WTC11 (cell line): ENCODE results near the gene BICC1. TPM values are rescaled to one million over a fixed set of nuclear protein-coding genes. Genes with fewer than 3 reads are reported as not detected.

ENCODE experiments used
- ATAC-seq: fragments of 200-7000 bp; cut with Tn5 transposase; 2 replicates; pipeline ENCODE4 v1.10.0; 2021; ENCODE audit warnings: mild to moderate bottlenecking, moderate library complexity
- CTCF ChIA-PET: fragments of 300-600 bp; sonication (Branson Sonifier 250); formaldehyde crosslinking; loops from one replicate; lab custom pipeline; 2021; ENCODE audit warnings: antibody characterized with exemption; lab: Charles Lee
- POLR2A ChIA-PET: fragments of 350-600 bp; sonication (Branson Sonifier 250); formaldehyde crosslinking; loops from one replicate; lab custom pipeline; 2021; ENCODE audit warnings: antibody characterized with exemption; lab: Charles Lee
- DNase-seq: peaks from one replicate; pipeline ENCODE4 v3.0.0; 2021; ENCODE audit warnings: low spot score
- H3K27ac Mint-ChIP-seq: 2 replicates; pipeline ENCODE4 v1.8.0; 2021; ENCODE audit warnings: mixed read lengths
- H3K27me3 Mint-ChIP-seq: 2 replicates; pipeline ENCODE4 v1.8.0; 2021; ENCODE audit warnings: low read depth, mild to moderate bottlenecking, moderate library complexity, mixed read lengths
- H3K36me3 Mint-ChIP-seq: 2 replicates; pipeline ENCODE4 v1.8.0; 2021; ENCODE audit warnings: mixed read lengths
- H3K4me1 Mint-ChIP-seq: 2 replicates; pipeline ENCODE4 v1.8.0; 2022; ENCODE audit warnings: mixed read lengths
- H3K4me3 Mint-ChIP-seq: 2 replicates; pipeline ENCODE4 v1.8.0; 2021; ENCODE audit warnings: mild to moderate bottlenecking, moderate library complexity, mixed read lengths
- H3K9me3 Mint-ChIP-seq: 2 replicates; pipeline ENCODE4 v1.8.0; 2021; ENCODE audit warnings: mixed read lengths
- GRHL2 ChIP-seq: fragments of 250-450 bp; sonication (Bioruptor Pico); IDR thresholded peaks from 2 replicates; pipeline ENCODE4 v1.8.0; 2022; ENCODE audit warnings: mild to moderate bottlenecking, moderate library complexity; ENCODE audit not compliant: insufficient replicate concordance, severe bottlenecking
- JAZF1 ChIP-seq: fragments of 250-450 bp; sonication (Bioruptor Pico); IDR thresholded peaks from 2 replicates; pipeline ENCODE4 v1.9.0; 2021; ENCODE audit warnings: moderate library complexity, mild to moderate bottlenecking, inconsistent platforms
- KAT7 ChIP-seq: sonication (generic); formaldehyde crosslinking; IDR thresholded peaks from 2 replicates; pipeline ENCODE4 v1.8.1; 2023; ENCODE audit warnings: missing genetic modification reagents, mild to moderate bottlenecking, borderline replicate concordance
- MXD4 ChIP-seq: fragments of 250-450 bp; sonication (Bioruptor Pico); IDR thresholded peaks from 2 replicates; pipeline ENCODE4 v1.8.0; 2021; ENCODE audit warnings: mild to moderate bottlenecking, moderate library complexity, borderline replicate concordance
- NR1H2 ChIP-seq: sonication (generic); formaldehyde crosslinking; IDR thresholded peaks from 2 replicates; pipeline ENCODE4 v1.9.0; 2021; ENCODE audit warnings: mild to moderate bottlenecking, moderate library complexity, missing genetic modification reagents
- NR2C2 ChIP-seq: sonication (generic); formaldehyde crosslinking; IDR thresholded peaks from 2 replicates; pipeline ENCODE4 v1.8.0; 2022; ENCODE audit warnings: mild to moderate bottlenecking, missing genetic modification reagents
- TEAD1 ChIP-seq: sonication (generic); formaldehyde crosslinking; IDR thresholded peaks from 2 replicates; pipeline ENCODE4 v1.8.0; 2022; ENCODE audit warnings: mild to moderate bottlenecking, missing genetic modification reagents
- TEAD4 ChIP-seq: sonication (generic); formaldehyde crosslinking; IDR thresholded peaks from 2 replicates; pipeline ENCODE4 v1.8.0; 2022; ENCODE audit warnings: mild to moderate bottlenecking, missing genetic modification reagents
- TP53 ChIP-seq: sonication (generic); formaldehyde crosslinking; IDR thresholded peaks from 2 replicates; pipeline ENCODE4 v1.8.1; 2023; ENCODE audit warnings: mild to moderate bottlenecking, missing genetic modification reagents
- ZNF121 ChIP-seq: sonication (generic); formaldehyde crosslinking; IDR thresholded peaks from 2 replicates; pipeline ENCODE4 v1.8.0; 2023; ENCODE audit warnings: missing genetic modification reagents
- ZNF317 ChIP-seq: sonication (generic); formaldehyde crosslinking; IDR thresholded peaks from 2 replicates; pipeline ENCODE4 v1.8.1; 2023; ENCODE audit warnings: low read depth, mild to moderate bottlenecking, moderate library complexity, missing genetic modification reagents, borderline replicate concordance
- total RNA-seq: library from RNA; stranded (reverse); gene quantifications from 3 replicates; pipeline ENCODE4 v1.2.3, GENCODE V29; 2021
- TF ChIP-seq, protein P1 (sequence below): fragments of 250-450 bp; sonication (Bioruptor Pico); IDR thresholded peaks from 2 replicates; pipeline ENCODE4 v1.9.0; 2021; ENCODE audit warnings: mild to moderate bottlenecking
- TF ChIP-seq, protein P2 (sequence below): sonication (generic); formaldehyde crosslinking; IDR thresholded peaks from 2 replicates; pipeline ENCODE4 v1.8.0; 2023; ENCODE audit warnings: missing genetic modification reagents, mild to moderate bottlenecking, borderline replicate concordance
- TF ChIP-seq, protein P3 (sequence below): sonication (generic); formaldehyde crosslinking; IDR thresholded peaks from 2 replicates; pipeline ENCODE4 v1.8.1; 2023; ENCODE audit warnings: mild to moderate bottlenecking, moderate library complexity, missing genetic modification reagents
- TF ChIP-seq, protein P4 (sequence below): fragments of 250-450 bp; sonication (Bioruptor Pico); conservative IDR thresholded peaks from 2 replicates; pipeline ENCODE4 v1.9.0; 2021; ENCODE audit warnings: mild to moderate bottlenecking
- TF ChIP-seq, protein P5 (sequence below): sonication (generic); formaldehyde crosslinking; IDR thresholded peaks from 2 replicates; pipeline ENCODE4 v1.8.1; 2023; ENCODE audit warnings: mild to moderate bottlenecking, missing genetic modification reagents
- TF ChIP-seq, protein P6 (sequence below): sonication (generic); formaldehyde crosslinking; IDR thresholded peaks from 2 replicates; pipeline ENCODE4 v1.8.1; 2022; ENCODE audit warnings: mild to moderate bottlenecking, moderate library complexity, missing genetic modification reagents
- TF ChIP-seq, protein P7 (sequence below): sonication (generic); formaldehyde crosslinking; IDR thresholded peaks from 2 replicates; pipeline ENCODE4 v1.8.0; 2022; ENCODE audit warnings: mild to moderate bottlenecking, missing genetic modification reagents

Gene BICC1
- total RNA-seq, 1 experiment from 2014 or later, result 0.61 TPM

DNA sequence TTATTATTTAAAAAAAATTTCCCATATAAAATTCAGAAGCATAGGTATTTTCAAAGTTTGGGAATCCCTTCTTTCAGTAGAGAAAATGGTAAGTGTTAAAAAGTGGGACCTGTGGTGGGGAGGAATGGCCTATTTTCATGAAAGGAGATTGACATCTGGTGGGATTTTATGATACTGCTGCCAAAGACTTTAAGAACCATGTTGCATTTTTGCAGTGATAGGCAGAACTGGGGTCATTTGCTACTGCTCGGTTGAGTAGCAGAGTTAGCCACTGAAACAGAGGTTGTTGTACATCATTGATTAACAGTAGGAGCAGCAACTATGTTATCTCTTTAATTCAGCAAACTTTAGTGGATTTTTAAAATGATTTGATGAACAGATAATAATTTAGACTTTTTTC lies 4.4 kb downstream of the BICC1 start:
- no peak for DNase-seq
- ChIA-PET POLR2A (no interaction called here), CTCF (no interaction called here)
- Mint-ChIP-seq H3K27ac (no peak overlapping the region), H3K27me3 (peaks cover 23% of the 10 kb centered on the region), H3K4me1 (peaks cover 11% of the 10 kb centered on the region), H3K4me3 (no peak overlapping the region), H3K9me3 (no peaks in the 10 kb centered on the region), H3K36me3 (no peaks in the 10 kb centered on the region)
- TF ChIP-seq, protein P1, sequence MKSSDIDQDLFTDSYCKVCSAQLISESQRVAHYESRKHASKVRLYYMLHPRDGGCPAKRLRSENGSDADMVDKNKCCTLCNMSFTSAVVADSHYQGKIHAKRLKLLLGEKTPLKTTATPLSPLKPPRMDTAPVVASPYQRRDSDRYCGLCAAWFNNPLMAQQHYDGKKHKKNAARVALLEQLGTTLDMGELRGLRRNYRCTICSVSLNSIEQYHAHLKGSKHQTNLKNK (CRISPR knock-in tag), result no peak
- TF ChIP-seq ZNF121 (CRISPR knock-in tag), result no peak
- no peak for TF ChIP-seq NR1H2 (CRISPR knock-in tag)
- TF ChIP-seq, protein P2, sequence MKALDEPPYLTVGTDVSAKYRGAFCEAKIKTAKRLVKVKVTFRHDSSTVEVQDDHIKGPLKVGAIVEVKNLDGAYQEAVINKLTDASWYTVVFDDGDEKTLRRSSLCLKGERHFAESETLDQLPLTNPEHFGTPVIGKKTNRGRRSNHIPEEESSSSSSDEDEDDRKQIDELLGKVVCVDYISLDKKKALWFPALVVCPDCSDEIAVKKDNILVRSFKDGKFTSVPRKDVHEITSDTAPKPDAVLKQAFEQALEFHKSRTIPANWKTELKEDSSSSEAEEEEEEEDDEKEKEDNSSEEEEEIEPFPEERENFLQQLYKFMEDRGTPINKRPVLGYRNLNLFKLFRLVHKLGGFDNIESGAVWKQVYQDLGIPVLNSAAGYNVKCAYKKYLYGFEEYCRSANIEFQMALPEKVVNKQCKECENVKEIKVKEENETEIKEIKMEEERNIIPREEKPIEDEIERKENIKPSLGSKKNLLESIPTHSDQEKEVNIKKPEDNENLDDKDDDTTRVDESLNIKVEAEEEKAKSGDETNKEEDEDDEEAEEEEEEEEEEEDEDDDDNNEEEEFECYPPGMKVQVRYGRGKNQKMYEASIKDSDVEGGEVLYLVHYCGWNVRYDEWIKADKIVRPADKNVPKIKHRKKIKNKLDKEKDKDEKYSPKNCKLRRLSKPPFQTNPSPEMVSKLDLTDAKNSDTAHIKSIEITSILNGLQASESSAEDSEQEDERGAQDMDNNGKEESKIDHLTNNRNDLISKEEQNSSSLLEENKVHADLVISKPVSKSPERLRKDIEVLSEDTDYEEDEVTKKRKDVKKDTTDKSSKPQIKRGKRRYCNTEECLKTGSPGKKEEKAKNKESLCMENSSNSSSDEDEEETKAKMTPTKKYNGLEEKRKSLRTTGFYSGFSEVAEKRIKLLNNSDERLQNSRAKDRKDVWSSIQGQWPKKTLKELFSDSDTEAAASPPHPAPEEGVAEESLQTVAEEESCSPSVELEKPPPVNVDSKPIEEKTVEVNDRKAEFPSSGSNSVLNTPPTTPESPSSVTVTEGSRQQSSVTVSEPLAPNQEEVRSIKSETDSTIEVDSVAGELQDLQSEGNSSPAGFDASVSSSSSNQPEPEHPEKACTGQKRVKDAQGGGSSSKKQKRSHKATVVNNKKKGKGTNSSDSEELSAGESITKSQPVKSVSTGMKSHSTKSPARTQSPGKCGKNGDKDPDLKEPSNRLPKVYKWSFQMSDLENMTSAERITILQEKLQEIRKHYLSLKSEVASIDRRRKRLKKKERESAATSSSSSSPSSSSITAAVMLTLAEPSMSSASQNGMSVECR (CRISPR knock-in tag), result no peak
- TF ChIP-seq, protein P3, sequence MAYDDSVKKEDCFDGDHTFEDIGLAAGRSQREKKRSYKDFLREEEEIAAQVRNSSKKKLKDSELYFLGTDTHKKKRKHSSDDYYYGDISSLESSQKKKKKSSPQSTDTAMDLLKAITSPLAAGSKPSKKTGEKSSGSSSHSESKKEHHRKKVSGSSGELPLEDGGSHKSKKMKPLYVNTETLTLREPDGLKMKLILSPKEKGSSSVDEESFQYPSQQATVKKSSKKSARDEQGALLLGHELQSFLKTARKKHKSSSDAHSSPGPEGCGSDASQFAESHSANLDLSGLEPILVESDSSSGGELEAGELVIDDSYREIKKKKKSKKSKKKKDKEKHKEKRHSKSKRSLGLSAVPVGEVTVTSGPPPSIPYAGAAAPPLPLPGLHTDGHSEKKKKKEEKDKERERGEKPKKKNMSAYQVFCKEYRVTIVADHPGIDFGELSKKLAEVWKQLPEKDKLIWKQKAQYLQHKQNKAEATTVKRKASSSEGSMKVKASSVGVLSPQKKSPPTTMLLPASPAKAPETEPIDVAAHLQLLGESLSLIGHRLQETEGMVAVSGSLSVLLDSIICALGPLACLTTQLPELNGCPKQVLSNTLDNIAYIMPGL, result no peak
- no peak for TF ChIP-seq NR2C2 (CRISPR knock-in tag)
- no peak for TF ChIP-seq TEAD4 (CRISPR knock-in tag)
- TF ChIP-seq JAZF1, result no peak
- TF ChIP-seq, protein P4, sequence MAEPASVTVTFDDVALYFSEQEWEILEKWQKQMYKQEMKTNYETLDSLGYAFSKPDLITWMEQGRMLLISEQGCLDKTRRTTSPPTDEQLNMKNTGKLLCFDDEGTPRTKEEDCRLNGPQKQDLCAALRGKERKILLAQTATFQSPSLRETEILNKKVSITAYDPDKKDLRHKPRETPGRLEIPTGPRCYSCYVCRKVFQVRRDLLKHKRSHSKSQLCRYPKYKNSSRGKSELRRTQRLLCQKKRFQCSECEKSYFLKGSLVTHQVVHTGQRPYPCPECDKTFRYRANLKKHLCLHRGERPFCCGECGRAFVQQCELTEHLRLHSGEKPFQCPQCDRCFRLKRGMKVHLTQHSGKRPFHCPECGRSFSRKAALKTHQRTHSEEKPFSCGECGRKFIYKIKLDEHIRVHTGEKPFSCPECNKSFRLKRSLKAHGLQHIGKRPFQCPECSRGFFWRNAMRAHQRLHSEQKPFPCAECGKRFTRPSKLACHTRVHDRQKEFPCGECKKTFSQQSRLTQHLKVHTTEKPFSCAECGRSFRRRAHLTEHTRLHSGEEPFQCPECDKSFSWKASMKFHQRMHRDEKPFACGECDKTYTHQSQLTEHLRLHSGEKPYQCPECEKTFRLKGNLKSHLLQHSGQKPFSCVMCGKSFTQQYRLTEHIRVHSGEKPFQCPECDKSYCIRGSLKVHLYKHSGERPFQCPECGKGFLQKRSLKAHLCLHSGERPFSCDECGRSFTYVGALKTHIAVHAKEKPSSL (CRISPR knock-in tag), result no peak
- no peak for TF ChIP-seq MXD4 (CRISPR knock-in tag)
- TF ChIP-seq, protein P5, sequence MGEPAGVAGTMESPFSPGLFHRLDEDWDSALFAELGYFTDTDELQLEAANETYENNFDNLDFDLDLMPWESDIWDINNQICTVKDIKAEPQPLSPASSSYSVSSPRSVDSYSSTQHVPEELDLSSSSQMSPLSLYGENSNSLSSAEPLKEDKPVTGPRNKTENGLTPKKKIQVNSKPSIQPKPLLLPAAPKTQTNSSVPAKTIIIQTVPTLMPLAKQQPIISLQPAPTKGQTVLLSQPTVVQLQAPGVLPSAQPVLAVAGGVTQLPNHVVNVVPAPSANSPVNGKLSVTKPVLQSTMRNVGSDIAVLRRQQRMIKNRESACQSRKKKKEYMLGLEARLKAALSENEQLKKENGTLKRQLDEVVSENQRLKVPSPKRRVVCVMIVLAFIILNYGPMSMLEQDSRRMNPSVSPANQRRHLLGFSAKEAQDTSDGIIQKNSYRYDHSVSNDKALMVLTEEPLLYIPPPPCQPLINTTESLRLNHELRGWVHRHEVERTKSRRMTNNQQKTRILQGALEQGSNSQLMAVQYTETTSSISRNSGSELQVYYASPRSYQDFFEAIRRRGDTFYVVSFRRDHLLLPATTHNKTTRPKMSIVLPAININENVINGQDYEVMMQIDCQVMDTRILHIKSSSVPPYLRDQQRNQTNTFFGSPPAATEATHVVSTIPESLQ (CRISPR knock-in tag), result no peak
- no peak for TF ChIP-seq KAT7 (CRISPR knock-in tag)
- TF ChIP-seq ZNF317, result no peak
- TF ChIP-seq, protein P6, sequence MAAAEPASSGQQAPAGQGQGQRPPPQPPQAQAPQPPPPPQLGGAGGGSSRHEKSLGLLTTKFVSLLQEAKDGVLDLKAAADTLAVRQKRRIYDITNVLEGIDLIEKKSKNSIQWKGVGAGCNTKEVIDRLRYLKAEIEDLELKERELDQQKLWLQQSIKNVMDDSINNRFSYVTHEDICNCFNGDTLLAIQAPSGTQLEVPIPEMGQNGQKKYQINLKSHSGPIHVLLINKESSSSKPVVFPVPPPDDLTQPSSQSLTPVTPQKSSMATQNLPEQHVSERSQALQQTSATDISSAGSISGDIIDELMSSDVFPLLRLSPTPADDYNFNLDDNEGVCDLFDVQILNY (CRISPR knock-in tag), result no peak
- no peak for TF ChIP-seq GRHL2
- no peak for TF ChIP-seq TEAD1
- no peak for TF ChIP-seq TP53 (CRISPR knock-in tag)
- TF ChIP-seq, protein P7, sequence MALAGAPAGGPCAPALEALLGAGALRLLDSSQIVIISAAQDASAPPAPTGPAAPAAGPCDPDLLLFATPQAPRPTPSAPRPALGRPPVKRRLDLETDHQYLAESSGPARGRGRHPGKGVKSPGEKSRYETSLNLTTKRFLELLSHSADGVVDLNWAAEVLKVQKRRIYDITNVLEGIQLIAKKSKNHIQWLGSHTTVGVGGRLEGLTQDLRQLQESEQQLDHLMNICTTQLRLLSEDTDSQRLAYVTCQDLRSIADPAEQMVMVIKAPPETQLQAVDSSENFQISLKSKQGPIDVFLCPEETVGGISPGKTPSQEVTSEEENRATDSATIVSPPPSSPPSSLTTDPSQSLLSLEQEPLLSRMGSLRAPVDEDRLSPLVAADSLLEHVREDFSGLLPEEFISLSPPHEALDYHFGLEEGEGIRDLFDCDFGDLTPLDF (CRISPR knock-in tag), result no peak
- ATAC-seq, result no peak
